T-helper 2 cell treated with Interferon-gamma antibody and Interleukin-4, amounts not matched to agents 5 μg/mL and 100 μg/mL, for 36 hours (primary cell): ENCODE data around the gene NUDCD3.

Experiments
- DNase-seq: peaks from one replicate; pipeline ENCODE4 v3.0.0; 2021; ENCODE audit warnings: low spot score
- H3K27ac Mint-ChIP-seq: one replicate; pipeline ENCODE4 v1.8.0; 2021; ENCODE audit warnings: mild to moderate bottlenecking, mixed read lengths
- H3K27me3 Mint-ChIP-seq: one replicate; pipeline ENCODE4 v1.8.0; 2021; ENCODE audit warnings: low read depth, mixed read lengths
- H3K36me3 Mint-ChIP-seq: one replicate; pipeline ENCODE4 v1.8.0; 2021; ENCODE audit warnings: low read depth, mixed read lengths
- H3K4me1 Mint-ChIP-seq: one replicate; pipeline ENCODE4 v1.8.0; 2021; ENCODE audit warnings: low read depth, mixed read lengths
- H3K4me3 Mint-ChIP-seq: one replicate; pipeline ENCODE4 v1.8.0; 2022; ENCODE audit warnings: mild to moderate bottlenecking, moderate library complexity, mixed read lengths
- H3K9me3 Mint-ChIP-seq: one replicate; pipeline ENCODE4 v1.8.0; 2021; ENCODE audit warnings: mixed read lengths

Gene NUDCD3

DNA sequence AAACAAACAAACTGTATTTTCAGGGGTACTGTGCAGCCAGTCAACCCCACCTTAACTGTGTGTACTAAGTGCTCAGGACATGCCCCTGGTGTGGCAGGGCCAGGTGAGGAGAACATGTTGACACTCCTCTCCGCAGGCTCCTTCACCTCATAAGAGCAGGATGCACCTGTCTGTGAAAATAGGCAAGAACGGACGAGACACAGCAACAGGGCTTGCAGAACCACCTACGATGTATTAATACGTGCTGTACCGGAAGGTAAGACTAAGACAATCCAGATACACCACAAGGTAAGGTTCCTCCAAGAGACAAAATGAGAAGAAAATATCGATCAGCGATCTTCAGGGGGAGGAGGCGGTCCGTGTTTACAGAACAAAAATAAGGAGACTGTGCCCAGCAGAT lies 99.3 kb downstream of the NUDCD3 start:
- peaks cover 30% of the 10 kb centered on the region for H3K36me3 Mint-ChIP-seq
- H3K9me3 Mint-ChIP-seq: no peaks in the 10 kb centered on the region
- H3K4me3 Mint-ChIP-seq: no peak overlapping the region

DNA sequence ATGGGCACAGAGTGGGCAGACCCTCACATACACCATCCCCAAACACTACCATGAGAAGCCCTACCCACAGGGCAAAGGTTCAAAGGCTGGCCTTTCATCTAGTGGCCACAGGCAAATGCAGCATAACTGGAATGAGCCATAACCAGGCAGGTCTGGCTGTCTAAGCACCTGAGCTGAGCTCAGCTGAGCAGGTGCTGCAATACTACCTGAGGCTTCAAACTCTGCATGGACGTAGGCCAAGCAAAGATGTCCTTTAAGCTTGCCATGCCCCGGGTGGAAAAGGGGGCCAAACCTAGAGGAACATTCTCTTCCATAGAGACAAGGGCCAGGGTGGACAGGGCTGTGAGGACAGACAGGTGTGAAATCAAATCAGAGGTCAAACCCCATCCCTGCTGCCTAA lies 99.8 kb downstream of the NUDCD3 start:
- Mint-ChIP-seq H3K27me3 (no peaks in the 10 kb centered on the region), H3K4me1 (no peaks in the 10 kb centered on the region), H3K4me3 (no peak overlapping the region), H3K36me3 (peaks cover 30% of the 10 kb centered on the region), H3K9me3 (no peaks in the 10 kb centered on the region), H3K27ac (no peak overlapping the region)
- DNase-seq: no peak

More for the DNA sequence above, 99.3 kb downstream of the NUDCD3 start:
- DNase-seq: no peak
- H3K4me1 Mint-ChIP-seq: no peaks in the 10 kb centered on the region
- H3K27me3 Mint-ChIP-seq: no peaks in the 10 kb centered on the region
- H3K27ac Mint-ChIP-seq: no peak overlapping the region

DNA sequence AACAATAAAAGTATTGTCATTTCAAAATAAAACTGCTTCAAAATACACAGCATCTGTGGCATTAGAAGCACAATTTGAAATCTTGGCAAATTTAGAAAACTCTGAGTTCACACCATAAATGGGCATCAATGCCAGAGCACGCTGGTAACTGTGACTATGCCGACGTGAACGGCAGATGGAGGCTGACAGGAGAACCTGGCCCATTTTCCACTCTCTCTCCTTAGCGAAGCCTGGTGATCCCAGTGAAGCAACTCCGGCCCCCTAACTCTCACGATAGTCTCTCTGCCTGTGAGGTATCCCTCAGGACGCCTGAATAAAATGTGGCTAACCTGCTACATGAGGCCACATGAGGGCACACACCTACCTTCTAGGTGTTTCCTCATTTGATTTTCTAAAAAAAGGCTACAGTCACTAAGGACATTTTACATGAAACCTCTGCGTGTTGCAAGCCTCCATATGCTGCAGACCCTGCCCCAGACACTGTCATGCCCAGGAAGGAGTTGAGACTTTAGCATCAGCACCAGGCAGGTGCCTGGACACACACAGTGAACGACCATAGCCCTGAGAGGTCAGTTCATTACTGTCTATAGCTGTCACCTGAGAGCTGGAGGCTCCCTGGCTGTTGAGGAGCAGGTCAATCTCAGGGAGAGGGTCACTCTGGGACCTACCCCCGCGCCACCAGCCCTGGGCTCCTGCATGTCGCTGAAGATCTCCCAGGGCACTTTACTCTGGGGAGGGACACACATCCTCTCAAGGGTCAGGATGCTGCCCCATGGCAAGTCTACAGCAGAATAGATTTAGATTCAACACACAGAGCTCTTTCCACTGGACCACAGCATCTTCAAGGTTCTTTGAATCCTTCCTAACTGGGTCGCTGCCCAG lies 102.1 kb downstream of the NUDCD3 start:
- H3K36me3 Mint-ChIP-seq: peaks cover 34% of the 10 kb centered on the region
- H3K9me3 Mint-ChIP-seq: no peaks in the 10 kb centered on the region
- DNase-seq: no peak
- no peaks in the 10 kb centered on the region for H3K4me1 Mint-ChIP-seq
- H3K4me3 Mint-ChIP-seq: no peak overlapping the region
- H3K27ac Mint-ChIP-seq: no peak overlapping the region
- no peaks in the 10 kb centered on the region for H3K27me3 Mint-ChIP-seq

DNA sequence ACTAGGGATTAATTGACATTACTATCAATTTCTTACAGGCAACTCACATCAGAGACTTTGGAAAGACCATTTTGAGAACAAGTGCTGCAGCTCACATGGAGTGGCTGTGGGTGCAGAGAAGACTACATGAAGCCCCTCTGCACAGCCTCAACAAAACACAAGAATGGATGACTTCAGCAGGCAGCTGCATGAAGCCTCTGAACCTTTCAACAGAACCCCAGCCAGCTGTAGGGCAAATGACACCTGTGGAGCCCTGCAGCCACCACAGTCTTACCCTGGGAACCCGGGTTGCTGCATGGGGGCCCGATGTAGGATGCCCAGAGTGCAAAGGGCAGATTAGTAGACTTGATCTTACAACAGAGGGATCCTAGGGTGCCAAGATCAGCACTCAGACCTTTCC lies 103.1 kb downstream of the NUDCD3 start:
- no peak for DNase-seq
- Mint-ChIP-seq H3K27me3 (no peaks in the 10 kb centered on the region), H3K9me3 (no peaks in the 10 kb centered on the region), H3K36me3 (peaks cover 33% of the 10 kb centered on the region), H3K4me1 (no peaks in the 10 kb centered on the region), H3K4me3 (no peak overlapping the region), H3K27ac (no peak overlapping the region)

DNA sequence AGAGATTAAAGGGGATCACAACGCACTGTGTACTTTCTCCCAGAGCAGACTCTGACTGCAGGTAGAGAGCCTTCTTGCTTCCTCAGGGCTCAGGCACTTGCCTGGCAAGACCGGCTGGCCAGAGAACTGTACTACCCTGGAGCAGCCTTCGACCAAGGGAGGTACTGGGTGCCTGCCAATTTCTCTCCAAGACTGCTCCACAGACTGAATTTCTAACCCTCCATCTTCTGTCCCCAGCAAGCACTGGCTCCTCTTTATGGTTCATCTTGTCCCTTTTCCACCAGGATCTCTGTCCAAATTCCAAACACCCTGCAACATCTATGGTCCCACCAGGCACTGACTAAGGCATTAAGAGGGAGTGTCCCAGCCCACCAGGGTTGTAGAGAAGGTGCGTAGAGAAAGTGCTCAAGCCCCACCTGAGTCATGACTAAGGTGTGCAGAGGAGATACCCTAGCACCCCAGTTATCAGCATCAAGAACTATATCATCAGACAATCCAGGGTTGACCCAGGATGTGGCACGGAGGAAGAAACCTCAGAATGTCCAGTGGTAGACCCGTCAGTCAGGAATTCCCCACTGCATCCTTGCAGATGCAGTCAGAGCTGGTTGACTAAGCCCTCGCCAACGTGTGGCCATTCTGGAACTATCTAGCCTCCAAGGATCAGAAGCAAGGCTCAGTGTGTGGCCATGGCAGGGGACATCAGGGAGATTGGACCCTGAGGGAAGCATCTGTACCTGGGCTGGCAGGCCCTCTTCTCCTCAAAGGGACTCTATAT lies 104.1 kb downstream of the NUDCD3 start:
- no peaks in the 10 kb centered on the region for H3K9me3 Mint-ChIP-seq
- H3K27me3 Mint-ChIP-seq: no peaks in the 10 kb centered on the region
- H3K36me3 Mint-ChIP-seq: peaks cover 25% of the 10 kb centered on the region
- no peak overlapping the region for H3K4me3 Mint-ChIP-seq
- H3K4me1 Mint-ChIP-seq: no peaks in the 10 kb centered on the region
- H3K27ac Mint-ChIP-seq: no peak overlapping the region
- no peak for DNase-seq

DNA sequence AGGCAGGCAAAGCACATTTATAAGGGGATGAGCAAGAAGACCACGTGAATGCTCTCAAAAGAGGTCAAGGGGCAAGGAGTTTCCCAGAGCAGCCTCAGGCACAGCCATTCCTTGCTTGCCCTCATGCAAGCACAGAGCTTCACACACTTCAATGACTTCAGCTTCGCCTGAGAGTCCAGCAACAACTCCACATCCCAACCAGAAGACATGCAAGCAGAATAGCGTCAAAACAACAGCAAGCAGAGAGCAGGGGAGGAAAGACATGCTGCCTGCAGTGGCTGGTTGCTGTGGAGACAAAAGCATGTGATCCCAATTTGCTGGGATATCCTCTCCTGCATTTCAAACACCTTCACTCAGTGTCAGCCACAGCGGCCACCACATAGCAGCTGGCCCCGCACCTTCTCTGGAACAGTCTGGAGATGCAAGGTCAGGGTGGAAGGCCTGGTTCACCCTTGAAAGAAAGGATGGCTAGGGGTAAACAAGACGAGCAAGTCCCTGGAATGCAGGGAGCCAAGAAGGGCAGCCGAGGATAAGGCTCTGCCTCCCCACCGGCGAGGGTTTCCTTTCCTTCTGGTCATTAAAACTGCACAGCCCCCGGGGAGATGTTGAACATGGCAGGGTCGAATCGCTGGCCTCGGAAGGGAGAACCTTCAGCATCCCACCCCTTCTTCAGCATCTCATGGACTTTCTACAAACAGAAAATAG lies 104.9 kb downstream of the NUDCD3 start:
- H3K9me3 Mint-ChIP-seq: no peaks in the 10 kb centered on the region
- no peak overlapping the region for H3K27ac Mint-ChIP-seq
- no peaks in the 10 kb centered on the region for H3K4me1 Mint-ChIP-seq
- no peak overlapping the region for H3K4me3 Mint-ChIP-seq
- no peaks in the 10 kb centered on the region for H3K27me3 Mint-ChIP-seq
- peaks cover 20% of the 10 kb centered on the region for H3K36me3 Mint-ChIP-seq
- no peak for DNase-seq

DNA sequence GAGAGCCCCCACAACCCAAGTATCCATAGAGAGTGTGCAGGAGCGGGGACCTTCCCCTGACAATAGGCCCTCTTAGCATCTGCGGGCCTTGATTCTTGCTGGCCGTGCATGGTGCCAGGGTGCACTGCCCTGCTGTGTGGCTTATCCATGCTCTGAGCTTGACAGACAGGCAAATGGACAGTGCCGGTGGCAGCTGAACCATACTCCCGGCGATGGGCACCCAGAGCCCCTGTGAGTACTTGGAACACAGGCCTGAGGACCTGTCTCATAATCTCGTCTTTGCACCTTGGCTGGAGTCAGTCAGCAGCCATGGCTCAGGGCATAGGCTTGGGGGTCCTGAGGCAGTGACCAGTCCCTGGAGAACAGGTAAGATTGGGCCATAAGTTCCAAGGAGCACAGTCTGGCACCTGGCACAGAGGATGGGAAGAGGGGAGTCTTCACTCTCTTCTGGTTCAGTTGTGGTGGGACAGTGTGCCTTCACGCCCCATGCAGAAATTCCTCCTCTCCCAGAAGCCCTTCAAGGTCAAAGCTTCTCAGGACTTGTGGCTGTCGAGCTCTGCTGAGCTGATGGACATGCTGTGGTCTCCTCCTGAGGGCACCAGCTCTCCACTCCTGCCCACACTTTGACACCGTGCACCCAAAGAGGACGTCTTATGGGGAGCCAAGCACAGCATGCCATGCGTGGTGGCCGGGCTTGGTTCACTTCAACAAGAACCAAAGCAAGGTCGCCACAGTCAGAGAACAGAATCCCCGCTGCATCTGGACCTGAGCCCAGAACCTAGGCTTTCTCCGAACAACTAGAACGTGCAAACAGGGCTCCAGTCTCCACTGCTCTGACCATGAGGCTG lies 105.6 kb downstream of the NUDCD3 start:
- Mint-ChIP-seq H3K9me3 (no peaks in the 10 kb centered on the region), H3K4me1 (no peaks in the 10 kb centered on the region), H3K4me3 (no peak overlapping the region), H3K36me3 (peaks cover 17% of the 10 kb centered on the region), H3K27ac (no peak overlapping the region), H3K27me3 (no peaks in the 10 kb centered on the region)
- DNase-seq: no peak

DNA sequence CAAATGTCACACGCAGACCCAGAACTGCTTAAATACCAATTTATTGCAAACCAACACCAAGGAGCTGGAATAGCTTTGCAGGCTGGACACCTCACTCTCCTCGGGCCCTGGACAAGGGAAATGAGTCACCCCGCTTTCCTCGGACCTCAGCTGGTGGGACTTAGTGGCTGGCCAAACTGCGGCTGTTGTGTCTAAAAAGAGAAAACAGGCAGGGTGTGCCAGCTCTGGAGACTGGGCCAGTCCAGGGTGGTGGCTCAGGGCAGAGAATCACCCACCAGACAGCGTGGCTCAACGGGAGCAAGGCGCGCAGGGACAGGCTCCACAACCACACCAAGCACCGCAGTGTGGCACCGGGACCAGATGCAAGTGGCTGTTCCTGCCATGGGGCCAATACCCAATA lies 106.9 kb downstream of the NUDCD3 start:
- no peaks in the 10 kb centered on the region for H3K27me3 Mint-ChIP-seq
- no peak overlapping the region for H3K4me3 Mint-ChIP-seq
- peaks cover 12% of the 10 kb centered on the region for H3K36me3 Mint-ChIP-seq
- H3K27ac Mint-ChIP-seq: no peak overlapping the region
- no peak for DNase-seq
- no peaks in the 10 kb centered on the region for H3K4me1 Mint-ChIP-seq
- H3K9me3 Mint-ChIP-seq: no peaks in the 10 kb centered on the region

DNA sequence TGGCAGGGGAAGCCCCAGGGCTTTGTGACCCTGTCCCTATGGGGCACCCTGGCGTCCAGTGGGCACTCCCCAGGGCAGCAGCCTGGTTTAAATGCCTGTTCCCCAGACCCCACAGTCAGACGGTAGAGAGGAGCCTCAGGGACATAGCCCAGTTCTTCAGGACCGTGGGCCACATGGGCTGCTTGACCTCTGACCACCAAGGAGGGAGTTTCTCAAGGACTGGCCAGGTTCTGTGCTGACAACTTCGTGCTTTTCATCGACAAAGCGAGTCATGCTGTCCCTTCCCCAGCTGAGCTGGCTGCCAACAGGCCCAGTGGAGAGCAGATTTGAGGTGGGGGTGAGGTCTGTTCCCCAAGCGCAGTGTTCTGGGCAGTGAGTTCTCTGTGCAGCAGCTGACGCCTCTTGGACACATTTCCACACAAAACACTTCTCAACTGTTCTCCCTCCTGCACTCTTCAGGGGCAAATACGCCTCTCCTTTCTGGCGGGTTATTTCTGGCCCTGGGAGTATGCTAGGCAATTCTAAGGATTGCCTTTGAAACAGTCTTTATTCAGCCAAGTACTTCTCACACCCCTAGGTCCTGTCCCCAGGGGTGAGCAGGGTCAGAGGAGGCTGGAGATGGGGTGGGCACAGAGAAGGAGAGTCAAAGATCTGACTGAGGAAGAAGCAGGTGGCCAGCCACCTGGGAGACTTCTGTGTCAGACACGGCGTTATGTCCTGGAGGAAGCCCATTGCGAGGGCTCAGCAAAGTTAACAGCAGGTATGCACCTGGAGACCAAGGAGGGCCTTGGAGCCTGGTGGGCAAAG lies 107.8 kb downstream of the NUDCD3 start:
- no peak for DNase-seq
- Mint-ChIP-seq H3K36me3 (peaks cover 6% of the 10 kb centered on the region), H3K27ac (no peak overlapping the region), H3K4me3 (no peak overlapping the region), H3K27me3 (no peaks in the 10 kb centered on the region), H3K4me1 (no peaks in the 10 kb centered on the region), H3K9me3 (no peaks in the 10 kb centered on the region)

DNA sequence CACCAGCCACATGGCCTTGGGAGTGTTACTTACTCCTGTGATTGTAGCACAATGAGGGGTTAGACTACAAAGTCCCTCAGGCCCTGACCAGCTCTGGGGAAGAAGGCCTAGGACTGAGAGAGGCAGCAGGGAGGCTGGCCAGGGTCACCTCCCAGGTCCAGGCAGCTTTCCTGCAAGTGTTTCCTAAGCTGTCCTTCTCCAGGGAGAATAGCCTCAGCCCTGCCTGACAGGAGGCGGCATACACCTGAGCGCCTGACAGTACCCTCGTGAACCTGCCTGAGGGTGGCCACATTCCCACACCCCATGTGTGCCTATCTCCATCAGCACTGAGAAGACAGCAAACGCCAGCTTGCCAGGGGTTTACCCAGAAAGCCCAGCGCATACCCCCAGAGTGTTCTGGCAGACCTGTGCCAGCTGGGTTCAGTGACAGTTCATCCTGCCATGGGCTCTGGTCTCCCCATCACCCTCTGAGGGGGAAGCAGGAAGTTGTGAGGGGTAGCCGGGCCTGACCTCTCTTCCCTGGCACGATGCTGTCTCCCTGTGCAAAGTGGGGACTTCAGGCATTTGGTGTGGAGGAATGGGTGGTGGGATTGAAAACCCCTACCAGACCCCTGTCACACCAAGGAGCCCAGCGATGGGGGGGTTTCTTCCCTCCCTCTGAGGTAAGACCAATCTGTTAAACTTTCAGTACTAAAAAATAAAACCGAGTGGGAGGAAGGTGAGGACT lies 108.8 kb downstream of the NUDCD3 start:
- peaks cover 5% of the 10 kb centered on the region for H3K36me3 Mint-ChIP-seq
- no peaks in the 10 kb centered on the region for H3K4me1 Mint-ChIP-seq
- no peak overlapping the region for H3K27ac Mint-ChIP-seq

DNA sequence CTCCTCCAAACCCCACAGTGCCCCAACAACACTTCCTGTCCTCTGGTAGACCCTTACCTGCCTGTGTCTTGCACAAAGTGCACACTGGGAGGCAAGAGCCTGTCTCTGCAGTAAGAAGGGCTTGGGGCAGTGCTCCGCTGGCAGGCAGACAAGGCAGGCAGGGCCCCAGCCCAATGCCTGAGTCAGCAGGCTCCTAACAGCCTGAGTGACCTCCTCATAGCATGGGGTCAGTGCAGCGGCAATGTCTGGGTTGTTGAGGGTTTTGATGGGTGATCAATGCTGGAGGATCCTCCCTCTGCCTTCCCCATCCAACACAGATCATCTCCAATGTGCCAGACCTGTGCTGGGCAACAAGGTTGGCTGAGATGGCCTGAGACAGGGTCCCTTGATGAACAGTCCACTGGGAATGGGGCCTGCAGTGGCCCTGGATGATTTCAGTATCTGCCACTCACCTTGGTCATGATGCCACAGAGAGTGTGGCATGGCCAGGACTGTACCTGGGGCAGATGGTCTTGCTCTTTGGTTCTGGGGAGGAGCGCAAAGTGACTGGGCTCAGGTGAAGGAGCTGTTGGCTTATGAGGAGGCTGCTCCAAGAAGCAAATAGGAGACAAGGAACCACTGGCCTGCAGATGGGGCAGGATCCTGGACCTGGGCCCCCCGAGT lies 109.5 kb downstream of the NUDCD3 start:
- Mint-ChIP-seq H3K27ac (no peak overlapping the region), H3K9me3 (no peaks in the 10 kb centered on the region), H3K4me1 (no peaks in the 10 kb centered on the region), H3K4me3 (no peak overlapping the region), H3K27me3 (peaks cover 2% of the 10 kb centered on the region), H3K36me3 (peaks cover 5% of the 10 kb centered on the region)
- no peak for DNase-seq

More for the DNA sequence above, 108.8 kb downstream of the NUDCD3 start:
- Mint-ChIP-seq H3K9me3 (no peaks in the 10 kb centered on the region), H3K4me3 (no peak overlapping the region), H3K27me3 (peaks cover 2% of the 10 kb centered on the region)
- DNase-seq: no peak
